ENCODE data around the gene CELA3B.

- TF ChIP-seq GABPA (IDR thresholded peaks at IDR 0.05; ENCODE audit: low read depth, low read length) (no peak), GABPA (CRISPR knock-in tag; IDR thresholded peaks at IDR 0.05; ENCODE audit: low read depth) (no peak), NCOA5 (CRISPR knock-in tag; IDR thresholded peaks at IDR 0.05) (no peak), MAFK (conservative IDR thresholded peaks at IDR 0.05 in 1 of 2, IDR thresholded peaks at IDR 0.05 in 1 of 2; ENCODE audit: low read length in 2 of 2) (no peak), CTCF (CRISPR knock-in tag; IDR thresholded peaks at IDR 0.05) (peak; percentile 96), NPAS2 (CRISPR knock-in tag; IDR thresholded peaks at IDR 0.05; ENCODE audit: borderline replicate concordance) (no peak), ZSCAN9 (CRISPR knock-in tag; IDR thresholded peaks at IDR 0.05; ENCODE audit: borderline replicate concordance) (no peak), CEBPG (CRISPR knock-in tag; IDR thresholded peaks at IDR 0.05) (no peak)
Measured at GRCh38 chr1:21963477-21964217, 13.2 kb upstream of the CELA3B start.

All from HepG2 (cell line).